ENCODE data around the gene CCDC57. TPM values are rescaled to one million over a fixed set of nuclear protein-coding genes. Genes with fewer than 3 reads are reported as not detected.
"Not testable (repeated sequence)": the region's sequence is repeated elsewhere in the genome, so short reads cannot be mapped to it uniquely, and the experiment has no call there.

CCDC57 gene
- total RNA-seq, 4 donors from 2014 or later: 23.5 to 87.5 (median 48.3) TPM

GRCh38 chr17:82258555-82258954 is 45.9 kb upstream of the CCDC57 start:
- intact Hi-C loops (cut with DNase I; ENCODE audit: low total_unique reads): no loop called here
- no peak overlapping the region for H3K4me3 ChIP-seq
- no peaks in the 10 kb centered on the region for H3K4me1 ChIP-seq
- H3K27me3 ChIP-seq: no peaks in the 10 kb centered on the region
- peaks cover 0 to 24% (median 8%) of the 10 kb centered on the region in 4 donors for H3K36me3 ChIP-seq
- no peaks in the 10 kb centered on the region for H3K9me3 ChIP-seq
- DNase-seq: no peak
- peak overlapping the region in 1 of 4 donors; percentile 10 for H3K27ac ChIP-seq
- WGBS, 2 donors (ENCODE audit: low coverage in 1 of 2): 83 to 86% methylated on average over 3 to 5 of the region's 5 CpGs
- no peak for TF ChIP-seq POLR2A (IDR thresholded peaks at IDR 0.05)
- in situ Hi-C loops (cut with MboI; ENCODE audit: low pct_ligation_motif_present in 1 of 4, low pct_unique_long_range_greater_than_20kb in 1 of 4, low sequenced_read_pairs in 3 of 4): no loop called here

DNA sequence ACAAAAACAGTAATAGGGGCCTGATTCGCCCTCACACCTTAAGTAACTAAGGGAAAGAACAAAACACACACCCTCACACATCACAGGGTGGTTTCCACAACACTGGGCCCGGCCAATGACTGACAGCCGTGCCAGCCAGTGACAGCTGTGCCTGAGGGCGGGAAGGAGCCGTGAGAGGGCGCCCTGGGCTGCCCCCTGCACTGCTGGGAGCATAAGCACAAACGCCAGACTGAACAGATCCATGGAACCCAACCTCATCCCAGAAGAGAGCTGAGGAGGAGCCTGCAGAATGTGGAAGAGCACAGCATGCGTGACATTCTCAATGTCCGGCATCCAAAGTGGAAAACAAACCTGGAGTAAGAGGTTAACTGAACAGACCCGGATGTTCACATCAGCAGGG is 44.8 kb upstream of the CCDC57 start:
- Histone ChIP-seq H3K4me3 (no peak overlapping the region), H3K4me1 (no peaks in the 10 kb centered on the region), H3K36me3 (peaks cover 0 to 28% (median 15%) of the 10 kb centered on the region in 4 donors), H3K9me3 (no peaks in the 10 kb centered on the region), H3K27me3 (no peaks in the 10 kb centered on the region), H3K27ac (peak overlapping the region in 2 of 4 donors; percentile 7 to 37)
- intact Hi-C loops (cut with DNase I; ENCODE audit: low total_unique reads): no loop called here
- TF ChIP-seq POLR2A (IDR thresholded peaks at IDR 0.05) (no peak), EP300 (IDR thresholded peaks at IDR 0.05; ENCODE audit: low read depth) (no peak), CTCF (IDR thresholded peaks at IDR 0.05) (no peak), POLR2AphosphoS5 (IDR thresholded peaks at IDR 0.05) (no peak)
- in situ Hi-C loops (cut with MboI; ENCODE audit: low pct_ligation_motif_present in 1 of 4, low pct_unique_long_range_greater_than_20kb in 1 of 4, low sequenced_read_pairs in 3 of 4): no loop called here
- DNase-seq: no peak
- WGBS, 2 donors (ENCODE audit: low coverage in 1 of 2): 60 to 79% methylated on average over 4 to 10 of the region's 10 CpGs

GRCh38 chr17:82256242-82256885 is 43.7 kb upstream of the CCDC57 start:
- Histone ChIP-seq H3K9me3 (no peaks in the 10 kb centered on the region), H3K4me1 (no peaks in the 10 kb centered on the region), H3K27ac (no peak overlapping the region), H3K27me3 (no peaks in the 10 kb centered on the region), H3K4me3 (no peak overlapping the region), H3K36me3 (peaks cover 0 to 39% (median 18%) of the 10 kb centered on the region in 4 donors)
- in situ Hi-C loops (cut with MboI; ENCODE audit: low pct_ligation_motif_present in 1 of 4, low pct_unique_long_range_greater_than_20kb in 1 of 4, low sequenced_read_pairs in 3 of 4) (no loop called here), intact Hi-C loops (cut with DNase I; ENCODE audit: low total_unique reads) (no loop called here)
- TF ChIP-seq CTCF (IDR thresholded peaks at IDR 0.05): no peak
- WGBS, 2 donors (ENCODE audit: low coverage in 1 of 2): 92% methylated on average over 13 to 14 of the region's 14 CpGs
- no peak for DNase-seq

GRCh38 chr17:82255402-82255972 is 42.8 kb upstream of the CCDC57 start:
- WGBS, 2 donors (ENCODE audit: low coverage in 1 of 2): 82 to 85% methylated on average over 11 to 15 of the region's 15 CpGs
- TF ChIP-seq EP300 (IDR thresholded peaks at IDR 0.05; ENCODE audit: low read depth) (no peak), POLR2A (IDR thresholded peaks at IDR 0.05) (no peak), POLR2AphosphoS5 (IDR thresholded peaks at IDR 0.05) (no peak), CTCF (IDR thresholded peaks at IDR 0.05) (no peak)
- Histone ChIP-seq H3K9me3 (no peaks in the 10 kb centered on the region), H3K4me1 (no peaks in the 10 kb centered on the region), H3K27me3 (no peaks in the 10 kb centered on the region), H3K27ac (no peak overlapping the region), H3K36me3 (peaks cover 0 to 48% (median 20%) of the 10 kb centered on the region in 4 donors), H3K4me3 (no peak overlapping the region)
- no peak for DNase-seq
- intact Hi-C loops (cut with DNase I; ENCODE audit: low total_unique reads) (no loop called here), in situ Hi-C loops (cut with MboI; ENCODE audit: low pct_ligation_motif_present in 1 of 4, low pct_unique_long_range_greater_than_20kb in 1 of 4, low sequenced_read_pairs in 3 of 4) (no loop called here)

GRCh38 chr17:82254746-82255145 is 42.1 kb upstream of the CCDC57 start:
- peaks cover 0 to 55% (median 24%) of the 10 kb centered on the region in 4 donors for H3K36me3 ChIP-seq
- H3K4me3 ChIP-seq; in situ Hi-C loops (cut with MboI; ENCODE audit: low pct_ligation_motif_present in 1 of 4, low pct_unique_long_range_greater_than_20kb in 1 of 4, low sequenced_read_pairs in 3 of 4); H3K4me1 ChIP-seq; DNase-seq; H3K27ac ChIP-seq; intact Hi-C loops (cut with DNase I; ENCODE audit: low total_unique reads); H3K9me3 ChIP-seq; H3K27me3 ChIP-seq: not testable (repeated sequence)
- 95% methylated on average over 33 of the region's 33 CpGs; no CpG with 5 or more reads in 1 of the 2 donors for WGBS, 2 donors (ENCODE audit: low coverage in 1 of 2)

DNA sequence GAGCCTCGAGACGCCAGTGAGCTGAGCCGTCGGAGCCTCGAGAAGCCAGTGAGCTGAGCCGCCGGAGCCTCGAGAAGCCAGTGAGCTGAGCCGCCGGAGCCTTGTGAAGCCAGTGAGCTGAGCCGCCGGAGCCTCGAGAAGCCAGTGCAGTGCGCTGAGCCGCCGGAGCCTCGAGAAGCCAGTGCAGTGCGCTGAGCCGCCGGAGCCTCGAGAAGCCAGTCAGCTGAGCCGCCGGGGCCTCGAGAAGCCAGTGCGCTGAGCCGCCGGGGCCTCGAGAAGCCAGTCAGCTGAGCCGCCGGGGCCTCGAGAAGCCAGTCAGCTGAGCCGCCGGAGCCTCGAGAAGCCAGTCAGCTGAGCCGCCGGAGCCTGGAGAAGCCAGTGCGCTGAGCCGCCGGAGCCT is 41.5 kb upstream of the CCDC57 start:
- H3K27me3 ChIP-seq; intact Hi-C loops (cut with DNase I; ENCODE audit: low total_unique reads); DNase-seq; in situ Hi-C loops (cut with MboI; ENCODE audit: low pct_ligation_motif_present in 1 of 4, low pct_unique_long_range_greater_than_20kb in 1 of 4, low sequenced_read_pairs in 3 of 4); H3K4me1 ChIP-seq; H3K27ac ChIP-seq; H3K9me3 ChIP-seq; H3K4me3 ChIP-seq: not testable (repeated sequence)
- H3K36me3 ChIP-seq: peaks cover 0 to 61% (median 27%) of the 10 kb centered on the region in 4 donors
- WGBS, 2 donors (ENCODE audit: low coverage in 1 of 2): 95% methylated on average over 25 of the region's 39 CpGs; no CpG with 5 or more reads in 1 of the 2 donors

Data from transverse colon (tissue), 4 donors.